Effector CD8-positive, alpha-beta T cell (primary cell): ENCODE results near the gene PRR5.
"Not testable (repeated sequence)": the region's sequence is repeated elsewhere in the genome, so short reads cannot be mapped to it uniquely, and the experiment has no call there.

Experiments
- DNase-seq: peaks from one replicate; lab custom pipeline; 2025; lab: John Stamatoyannopoulos, UW

PRR5 gene

GRCh38 chr22:44734801-44735517 lies 33.0 kb downstream of the PRR5 start:
- DNase-seq = no peak

DNA sequence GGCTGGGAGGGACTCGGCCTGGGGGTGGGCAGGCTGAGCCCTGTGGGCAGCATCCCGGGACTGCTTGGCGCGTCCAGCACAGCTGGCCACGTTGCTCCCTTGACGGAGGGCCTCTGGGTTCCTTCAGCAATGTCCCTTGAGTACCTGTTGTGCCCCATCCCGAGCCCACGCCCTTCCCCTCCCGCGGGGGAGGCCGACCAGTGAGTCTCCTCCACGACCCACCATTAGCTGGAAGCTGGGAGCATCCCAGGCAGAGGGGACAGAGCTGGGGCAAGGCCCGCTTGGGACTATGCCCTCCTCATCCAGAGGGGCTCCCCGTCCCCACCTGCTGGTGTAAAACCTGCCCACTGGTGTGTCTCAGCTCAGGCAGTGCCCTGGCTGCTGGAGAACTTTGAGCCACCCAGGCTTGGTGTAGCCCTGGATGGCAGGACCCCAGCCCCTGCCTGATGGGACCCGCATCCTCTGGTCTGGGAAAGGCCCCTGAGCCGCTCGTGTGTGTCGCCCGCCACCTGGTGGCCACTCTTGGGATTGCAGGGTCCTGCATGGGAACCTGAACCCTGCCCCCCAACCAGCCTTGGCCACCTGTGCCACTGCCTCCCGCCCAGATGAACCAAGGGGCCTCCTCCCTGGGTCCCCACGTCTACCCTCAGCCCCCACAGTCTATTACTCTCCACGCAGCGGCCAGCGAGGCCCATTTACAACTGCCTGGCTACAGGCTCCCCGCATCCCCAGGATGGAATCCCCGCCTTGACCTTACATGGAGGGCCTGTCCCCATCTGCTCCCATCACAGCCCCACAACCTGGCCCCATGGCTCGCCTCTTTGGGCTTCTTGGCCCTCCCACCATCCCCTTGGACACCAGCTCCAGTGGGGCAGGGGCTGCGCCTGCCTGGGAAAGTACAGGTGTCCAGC lies 33.8 kb downstream of the PRR5 start:
- DNase-seq = peak; percentile 82

DNA sequence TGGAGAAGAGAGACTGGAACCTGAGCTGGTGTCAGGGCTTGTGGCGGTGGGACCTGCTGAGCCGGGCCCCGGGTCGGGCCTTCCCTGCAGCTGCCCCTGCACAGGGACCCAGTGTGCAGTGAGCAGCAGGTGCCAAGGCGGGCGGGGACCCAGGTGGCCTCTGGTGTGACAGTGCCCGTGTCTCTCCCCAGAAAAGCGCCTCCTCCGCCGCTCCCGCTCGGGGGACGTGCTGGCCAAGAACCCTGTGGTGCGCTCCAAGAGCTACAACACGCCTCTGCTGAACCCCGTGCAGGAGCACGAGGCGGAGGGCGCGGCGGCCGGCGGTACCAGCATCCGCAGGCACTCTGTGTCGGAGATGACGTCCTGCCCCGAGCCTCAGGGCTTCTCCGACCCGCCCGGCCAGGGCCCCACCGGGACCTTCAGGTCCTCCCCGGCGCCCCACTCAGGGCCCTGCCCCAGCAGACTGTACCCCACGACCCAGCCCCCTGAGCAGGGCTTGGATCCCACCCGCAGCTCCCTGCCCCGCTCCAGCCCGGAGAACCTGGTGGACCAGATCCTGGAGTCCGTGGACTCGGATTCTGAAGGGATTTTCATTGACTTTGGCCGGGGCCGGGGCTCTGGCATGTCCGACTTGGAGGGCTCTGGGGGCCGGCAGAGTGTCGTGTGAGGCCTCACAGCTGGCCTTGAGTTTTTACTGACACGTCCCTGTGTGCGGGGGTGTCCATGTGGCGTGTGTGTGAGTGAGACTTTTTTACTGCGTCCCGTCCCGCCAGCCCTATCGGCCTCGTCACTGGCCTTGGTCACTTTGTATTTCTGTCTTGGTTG lies 34.8 kb downstream of the PRR5 start:
- no peak for DNase-seq

GRCh38 chr22:44737406-44738346 lies 35.7 kb downstream of the PRR5 start:
- DNase-seq = no peak

GRCh38 chr22:44738347-44738715 lies 36.3 kb downstream of the PRR5 start:
- no peak for DNase-seq

GRCh38 chr22:44739024-44739423 lies 37.0 kb downstream of the PRR5 start:
- no peak for DNase-seq

- DNase-seq = not testable (repeated sequence)
These were observed 37.7 kb downstream of the PRR5 start for GRCh38 chr22:44739666-44740065.

GRCh38 chr22:44740307-44740706 lies 38.3 kb downstream of the PRR5 start:
- DNase-seq = no peak

DNA sequence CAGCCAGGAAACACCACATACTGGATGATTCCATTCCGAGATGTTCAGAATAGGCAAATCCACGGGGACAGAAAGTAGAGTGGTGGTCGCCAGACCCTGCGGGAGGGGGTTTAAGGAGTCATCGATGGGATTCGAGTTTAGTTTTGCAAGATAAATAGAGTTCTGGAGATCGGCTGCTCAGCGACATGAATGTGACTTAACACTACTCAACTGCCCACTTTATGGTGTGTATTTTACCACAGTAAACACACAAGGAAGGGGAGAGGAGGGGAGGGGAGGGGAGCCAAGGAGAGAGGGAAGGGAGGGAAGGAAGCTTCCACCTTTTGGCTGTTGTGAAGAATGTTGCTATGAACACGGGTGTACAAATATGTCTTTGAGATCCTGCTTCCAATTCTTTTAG lies 39.9 kb downstream of the PRR5 start:
- DNase-seq = no peak

GRCh38 chr22:44743247-44743646 lies 41.2 kb downstream of the PRR5 start:
- DNase-seq = no peak

- no peak for DNase-seq
These were observed 41.8 kb downstream of the PRR5 start for GRCh38 chr22:44743804-44744211.

DNA sequence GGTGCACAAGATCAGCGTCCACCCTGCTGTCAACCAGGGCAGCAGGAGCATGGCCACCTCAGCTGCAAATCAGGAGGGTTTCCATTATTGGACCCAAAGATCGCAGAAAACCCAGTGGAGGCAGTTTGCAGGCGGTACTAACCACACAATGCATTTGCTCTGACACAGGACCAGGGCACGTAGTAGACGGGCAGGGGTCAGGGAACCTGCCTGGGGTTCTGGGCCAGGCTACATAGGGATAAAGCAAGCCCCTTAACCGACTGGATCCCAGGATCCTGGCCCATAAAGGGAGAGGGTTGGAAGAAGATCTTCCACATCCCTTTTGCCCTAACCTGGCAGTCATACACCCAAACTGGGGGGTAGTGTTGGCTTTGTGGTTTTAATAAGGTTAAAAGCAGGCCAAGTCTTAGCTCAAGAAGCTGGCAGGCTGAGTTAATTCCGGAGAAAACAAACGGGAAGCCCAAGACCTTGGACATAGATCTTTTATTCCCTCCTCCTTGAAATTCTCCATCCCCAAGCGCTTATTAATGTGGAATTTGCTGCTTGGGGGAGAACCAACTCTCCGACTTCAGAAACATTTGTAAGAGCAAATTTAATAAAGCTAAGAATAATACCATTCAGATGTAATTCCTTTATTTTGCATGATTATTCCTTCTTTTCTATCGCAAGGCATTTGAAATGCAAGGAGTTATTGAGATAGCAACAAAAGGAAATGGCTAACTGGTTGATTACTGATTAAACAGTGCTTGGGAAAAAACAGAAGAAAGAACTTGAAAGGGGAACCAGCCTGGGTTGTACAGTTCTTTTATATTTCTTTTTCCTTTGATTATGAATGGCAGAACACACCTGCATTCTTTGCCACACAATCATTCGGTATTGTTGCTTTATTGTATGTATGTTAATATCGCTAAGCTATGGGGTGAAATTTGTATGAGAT lies 44.1 kb downstream of the PRR5 start:
- DNase-seq = no peak

DNA sequence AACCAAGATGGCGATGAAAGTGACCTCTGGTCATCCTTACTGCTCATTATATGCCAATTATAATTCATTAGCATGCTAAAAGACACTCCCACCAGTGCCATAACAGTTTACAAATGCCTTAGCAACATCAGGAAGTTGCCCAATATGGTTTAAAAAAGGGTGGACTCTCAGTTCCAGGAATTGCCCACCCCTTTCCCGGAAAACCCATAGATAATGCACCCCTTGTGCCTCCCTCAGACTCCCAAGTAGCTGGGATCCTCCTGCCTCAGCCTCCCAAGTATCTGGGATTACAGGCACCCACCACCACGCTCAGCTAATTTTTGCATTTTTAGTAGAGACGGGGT lies 45.8 kb downstream of the PRR5 start:
- DNase-seq = not testable (repeated sequence)

DNA sequence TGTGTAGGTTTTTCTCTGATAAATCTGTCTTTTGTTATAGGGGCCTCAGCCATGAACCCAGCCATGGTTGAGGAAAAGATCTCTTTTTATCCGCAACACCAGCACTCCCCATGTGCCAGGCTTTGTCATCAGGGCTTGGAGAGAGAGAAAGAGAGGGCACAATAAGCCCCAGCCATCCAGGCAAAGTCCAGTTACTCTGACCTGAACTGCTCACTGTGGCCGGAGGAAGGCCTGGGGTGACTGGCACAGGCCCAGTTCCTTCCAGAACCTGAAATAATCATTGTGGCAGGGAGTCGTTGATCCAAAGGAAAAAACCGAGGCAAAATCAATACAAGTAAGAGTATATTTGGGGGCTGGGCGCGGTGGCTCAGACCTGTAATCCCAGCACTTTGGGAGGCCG lies 46.5 kb downstream of the PRR5 start:
- DNase-seq = no peak

DNA sequence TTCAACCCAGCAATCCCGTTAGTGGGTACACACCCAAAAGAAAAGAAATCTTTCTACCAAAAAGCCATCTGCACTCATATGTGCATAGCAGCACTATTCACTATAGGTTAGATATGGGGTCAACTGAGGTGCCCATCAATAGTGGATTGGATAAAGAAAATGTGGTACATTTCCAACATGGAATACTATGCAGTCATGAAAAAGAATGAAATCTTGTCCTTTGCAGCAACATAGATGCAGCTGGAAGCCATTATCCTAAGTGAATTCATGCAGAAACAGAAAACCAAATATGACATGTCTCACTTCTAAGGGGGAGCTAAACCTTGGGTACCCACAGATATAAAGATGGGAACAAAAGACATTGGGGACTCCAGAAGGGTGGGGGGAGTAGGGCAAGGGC lies 48.5 kb downstream of the PRR5 start:
- no peak for DNase-seq

GRCh38 chr22:44752285-44753188 lies 50.5 kb downstream of the PRR5 start, which contains the start of gene ARHGAP8:
TSS of gene ARHGAP8 (plus strand) at chr22:44752575. CDS start at chr22:44786528, 33,953 bp downstream.
- DNase-seq = no peak

GRCh38 chr22:44753189-44754042 lies 51.4 kb downstream of the PRR5 start:
- no peak for DNase-seq

- DNase-seq = no peak
These were observed 53.0 kb downstream of the PRR5 start for GRCh38 chr22:44754998-44755397.
